OCI-M1 (cell line): ENCODE results near the gene SMIM17.
"Not testable (repeated sequence)": the region's sequence is repeated elsewhere in the genome, so short reads cannot be mapped to it uniquely, and the experiment has no call there.

ENCODE experiments used
- DNase-seq: peaks from one replicate; lab custom pipeline; 2025; lab: John Stamatoyannopoulos, UW

SMIM17 gene

GRCh38 chr19:56660381-56661107 is 17.6 kb downstream of the SMIM17 start:
- DNase-seq, result peak; percentile 63

DNA sequence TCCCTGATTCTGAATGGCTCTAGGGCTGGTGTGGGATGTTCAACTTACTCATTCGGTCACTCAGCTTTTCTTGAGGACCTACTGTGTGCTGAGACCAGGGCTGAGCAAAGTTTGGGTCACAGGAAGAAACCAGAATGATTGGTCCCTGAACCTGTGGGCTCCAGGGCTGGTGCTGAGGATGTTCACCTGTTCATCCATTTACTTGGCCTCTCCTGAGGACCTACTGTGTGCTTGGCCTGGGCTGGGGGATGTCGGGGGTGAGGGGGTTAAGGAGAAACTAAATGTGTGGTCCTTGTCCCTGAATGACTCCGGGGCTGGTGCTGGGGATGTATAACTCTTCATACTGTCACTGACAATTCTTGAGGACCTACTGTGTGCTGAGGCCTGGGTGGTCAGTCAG is 18.3 kb downstream of the SMIM17 start:
- no peak for DNase-seq

- DNase-seq, result no peak
These were observed 21.1 kb downstream of the SMIM17 start for GRCh38 chr19:56663931-56664500.

DNA sequence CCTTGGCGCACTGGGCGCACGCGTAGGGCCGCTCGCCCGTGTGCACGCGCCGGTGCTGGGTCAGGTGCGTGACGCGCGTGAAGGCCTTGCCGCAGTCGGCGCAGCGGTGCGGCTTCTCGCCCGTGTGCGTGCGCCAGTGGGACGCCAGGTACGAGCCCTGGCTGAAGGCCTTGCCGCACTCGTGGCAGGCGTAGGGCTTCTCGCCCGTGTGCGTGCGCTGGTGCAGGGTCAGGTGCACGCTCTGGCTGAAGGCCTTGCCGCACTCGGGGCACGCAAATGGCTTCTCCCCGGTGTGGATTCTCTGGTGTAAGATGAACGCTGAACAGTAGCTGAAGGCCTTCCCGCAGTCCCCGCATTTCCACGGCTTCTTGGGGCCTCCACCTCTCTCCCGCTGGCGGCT is 21.6 kb downstream of the SMIM17 start:
- no peak for DNase-seq

- DNase-seq, result no peak
These were observed 24.4 kb downstream of the SMIM17 start for GRCh38 chr19:56667311-56667870.

- DNase-seq, result no peak
These were observed 25.7 kb downstream of the SMIM17 start for GRCh38 chr19:56668676-56669075.

DNA sequence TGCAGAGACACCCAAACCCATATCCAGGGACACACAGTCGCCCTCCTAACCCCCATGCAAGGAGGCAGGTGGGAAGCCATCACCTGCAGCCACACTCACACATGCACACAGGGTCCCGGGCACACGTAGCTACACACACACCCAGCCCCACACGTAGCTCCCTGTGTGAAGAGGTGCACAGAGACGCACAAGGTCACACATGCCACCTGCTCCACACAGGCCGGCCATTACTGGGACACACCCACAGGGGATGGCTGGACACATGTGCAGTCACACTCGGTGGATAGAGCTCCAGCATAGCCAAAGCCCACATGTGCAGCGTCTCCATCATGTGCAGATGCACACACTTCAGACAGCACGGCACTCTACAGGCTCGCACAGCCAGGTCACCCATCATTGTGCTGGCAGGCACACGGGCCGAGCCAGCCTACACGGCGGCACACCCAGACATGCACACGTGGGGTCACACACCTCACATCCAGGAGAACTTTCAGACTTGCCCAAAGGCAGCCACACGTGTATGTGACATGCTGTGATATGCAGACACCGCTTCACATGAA is 27.5 kb downstream of the SMIM17 start:
- no peak for DNase-seq

- DNase-seq, result no peak
These were observed 28.1 kb downstream of the SMIM17 start for GRCh38 chr19:56670961-56671612.

DNA sequence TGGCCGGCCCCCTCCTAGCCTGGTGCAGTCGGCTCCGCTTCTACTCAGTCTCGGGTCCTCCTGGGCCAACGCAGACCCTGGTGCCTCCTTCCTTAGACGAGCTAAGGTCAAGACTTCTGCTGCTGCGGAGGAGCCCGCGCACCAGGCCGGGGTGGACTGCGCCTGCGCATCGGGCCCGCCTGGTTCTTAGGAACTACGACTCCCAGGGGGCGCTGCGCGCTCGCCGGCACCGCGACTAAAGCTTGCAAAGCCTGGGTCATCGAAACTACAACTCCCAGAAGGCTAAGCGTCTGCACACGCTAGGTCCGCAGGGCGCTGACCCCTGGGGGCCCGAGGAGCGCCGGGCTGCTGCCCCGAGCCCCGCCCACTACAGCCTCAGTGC is 28.6 kb downstream of the SMIM17 start, which contains the start of gene ZNF835:
Gene ZNF835, minus strand, starts transcription at position 145 of the 382 bp plus-strand sequence. CDS start 6,559 bp downstream, outside the sequence.
- DNase-seq, result peak; percentile 98

GRCh38 chr19:56672610-56673009 is 29.7 kb downstream of the SMIM17 start:
- not testable (repeated sequence) for DNase-seq

- DNase-seq, result no peak
These were observed 35.2 kb downstream of the SMIM17 start for GRCh38 chr19:56678205-56678604.

DNA sequence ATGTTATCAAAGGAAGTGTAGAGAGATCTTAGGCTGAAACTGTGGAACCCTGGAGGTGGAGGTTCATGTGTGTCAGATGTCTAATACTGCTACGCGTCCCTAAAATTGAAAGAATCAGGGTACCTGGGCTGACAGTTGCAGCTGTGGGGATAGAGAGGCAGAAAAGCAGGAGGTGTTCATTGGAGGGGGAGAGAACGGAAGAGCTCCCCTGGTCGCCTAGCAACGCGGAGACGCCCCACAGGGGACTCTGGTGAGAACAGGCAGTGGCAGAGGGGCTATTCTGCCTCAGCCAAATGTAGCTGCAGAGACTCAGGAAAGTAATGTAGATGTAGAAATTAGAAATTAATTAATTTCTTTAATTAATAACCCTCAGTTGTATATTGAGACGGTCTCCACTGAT is 38.7 kb downstream of the SMIM17 start:
- DNase-seq, result no peak

- no peak for DNase-seq
These were observed 40.2 kb downstream of the SMIM17 start for GRCh38 chr19:56683116-56683515.

- no peak for DNase-seq
These were observed 44.1 kb downstream of the SMIM17 start for GRCh38 chr19:56687031-56687430.

- DNase-seq, result peak; percentile 15
These were observed 46.2 kb downstream of the SMIM17 start for GRCh38 chr19:56689198-56689597.

DNA sequence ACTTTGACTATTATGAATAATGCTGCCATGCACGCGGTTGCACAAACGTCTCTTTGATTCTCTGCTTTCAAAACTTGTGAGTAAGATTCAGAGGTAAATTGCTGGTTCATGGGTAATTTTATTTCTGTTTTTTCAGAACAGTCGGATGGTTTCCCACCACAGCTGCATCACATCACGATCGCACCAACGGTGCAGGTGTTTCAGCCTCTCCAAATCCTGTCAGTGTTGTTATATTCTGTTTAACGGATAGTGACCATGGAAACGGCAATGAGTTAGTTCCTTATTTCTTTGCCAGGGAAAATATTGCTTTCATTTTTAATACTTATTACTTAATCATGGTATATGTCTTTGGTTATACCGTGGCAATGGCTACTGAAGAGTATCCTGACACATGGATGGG is 47.7 kb downstream of the SMIM17 start:
- DNase-seq, result peak; percentile 46

GRCh38 chr19:56692206-56692895 is 49.4 kb downstream of the SMIM17 start:
- DNase-seq, result peak; percentile 22

DNA sequence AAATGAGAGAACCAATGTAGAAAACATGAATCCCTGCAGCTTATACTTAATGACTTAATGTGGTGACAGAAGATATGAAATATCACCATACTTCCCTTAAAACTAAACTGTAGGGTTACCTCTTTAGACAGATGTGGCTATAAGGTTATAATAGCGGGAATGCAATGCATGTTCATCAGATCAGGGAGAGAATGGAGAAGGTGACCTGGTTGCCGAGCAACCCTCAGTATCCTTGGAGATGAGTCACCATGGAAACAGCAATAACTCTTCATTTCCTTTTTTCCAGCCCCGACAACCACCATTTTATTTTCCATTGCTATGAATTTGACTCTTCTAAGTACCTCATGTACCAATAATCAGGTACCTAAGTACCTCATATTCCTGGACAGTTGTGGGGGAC is 56.6 kb downstream of the SMIM17 start:
- no peak for DNase-seq

DNA sequence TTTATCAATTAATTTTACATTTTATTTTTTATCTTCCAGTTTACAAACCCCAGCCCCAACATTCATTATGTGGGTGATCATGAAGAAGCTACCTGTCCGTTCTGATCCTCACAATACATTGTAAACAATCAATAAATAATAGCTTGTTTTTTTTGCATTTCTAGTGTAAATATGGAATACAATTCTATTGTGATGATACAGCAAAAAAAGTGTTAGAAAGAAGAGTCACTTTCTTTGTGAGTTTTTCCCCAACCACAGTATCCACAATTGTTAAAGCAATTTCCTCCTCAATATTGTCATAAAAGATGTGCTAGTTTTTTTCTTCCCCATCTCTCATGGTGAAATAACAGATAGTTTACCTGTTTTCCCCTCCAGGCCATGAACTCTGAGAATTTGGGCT is 58.9 kb downstream of the SMIM17 start:
- no peak for DNase-seq

DNA sequence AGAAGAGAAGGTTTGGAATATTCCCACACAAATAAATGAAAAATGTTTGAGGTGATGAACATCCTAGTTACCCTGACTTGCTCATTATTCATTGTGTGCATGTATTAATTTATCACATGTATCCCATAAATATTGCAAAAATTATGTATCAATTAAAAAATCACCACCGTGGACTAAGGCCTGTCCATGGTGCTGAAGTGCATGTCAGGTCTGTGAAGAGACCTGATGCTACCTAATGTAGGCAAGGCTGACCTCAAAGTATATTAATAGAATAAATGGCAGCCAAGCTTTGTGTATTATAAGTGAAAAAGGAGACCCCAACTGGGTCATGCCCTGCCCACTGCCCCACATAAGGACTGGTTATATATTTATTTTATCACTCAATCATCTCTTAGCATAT is 63.0 kb downstream of the SMIM17 start:
- peak; percentile 17 for DNase-seq
